AG04449 (cell line): Measurements from ENCODE around the gene BIK.
"Not testable (repeated sequence)": the region's sequence is repeated elsewhere in the genome, so short reads cannot be mapped to it uniquely, and the experiment has no call there.

Experiments used
- CTCF ChIA-PET: fragments of 350-600 bp; formaldehyde crosslinking; extraction: SDS; loops from one replicate; lab custom pipeline; 2021; ENCODE audit warnings: antibody characterized with exemption; lab: Yijun Ruan, JAX
- POLR2A ChIA-PET: fragments of 400-600, 350-600 bp; formaldehyde crosslinking; extraction: SDS; loops from one replicate; lab custom pipeline; 2020; ENCODE audit warnings: antibody characterized with exemption, inconsistent platforms; lab: Yijun Ruan, JAX
- DNase-seq: peaks from one replicate; pipeline ENCODE4 v3.0.0-alpha.2; 2010; ENCODE audit warnings: low read depth, low spot score
- H3K4me3 ChIP-seq: 2 replicates; pipeline ENCODE4 v1.5.1; 2011; ENCODE audit warnings: low read depth, mild to moderate bottlenecking, control low read depth, low read length
- TF ChIP-seq, protein P1 (sequence below): IDR thresholded peaks from one replicate; pipeline ENCODE4 v1.5.1; 2011; ENCODE audit warnings: mild to moderate bottlenecking, moderate library complexity, low read length, control low read depth, inconsistent platforms; ENCODE audit not compliant: insufficient read depth; ENCODE audit errors: missing control alignments

Gene BIK

DNA sequence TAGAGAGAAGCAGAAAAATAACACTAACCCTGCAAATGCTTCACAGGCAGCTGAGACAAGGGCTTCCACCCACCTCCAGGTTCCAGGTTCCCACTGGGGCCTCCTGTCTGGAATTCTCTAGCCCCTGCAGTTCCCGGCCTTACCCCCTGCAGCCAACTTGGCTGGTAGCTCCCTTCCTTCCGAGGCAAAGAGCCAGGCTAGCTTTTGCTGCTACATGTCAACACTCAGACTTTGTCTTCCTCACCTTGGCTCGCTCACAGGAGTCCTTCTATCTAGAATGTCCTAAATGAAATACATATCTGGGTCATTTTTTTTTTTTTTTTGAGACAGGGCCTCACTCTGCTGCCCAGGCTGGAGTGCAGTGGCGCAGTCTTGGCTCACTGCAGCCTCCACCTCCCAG is 11.5 kb upstream of the BIK start:
- ChIA-PET CTCF (interaction anchor here (1.3 kb wide), 1 partner anchor 9 kb away, joined by 8 read pairs; no protein-coding TSS in a partner anchor), POLR2A (no interaction called here)
- TF ChIP-seq, protein P1, sequence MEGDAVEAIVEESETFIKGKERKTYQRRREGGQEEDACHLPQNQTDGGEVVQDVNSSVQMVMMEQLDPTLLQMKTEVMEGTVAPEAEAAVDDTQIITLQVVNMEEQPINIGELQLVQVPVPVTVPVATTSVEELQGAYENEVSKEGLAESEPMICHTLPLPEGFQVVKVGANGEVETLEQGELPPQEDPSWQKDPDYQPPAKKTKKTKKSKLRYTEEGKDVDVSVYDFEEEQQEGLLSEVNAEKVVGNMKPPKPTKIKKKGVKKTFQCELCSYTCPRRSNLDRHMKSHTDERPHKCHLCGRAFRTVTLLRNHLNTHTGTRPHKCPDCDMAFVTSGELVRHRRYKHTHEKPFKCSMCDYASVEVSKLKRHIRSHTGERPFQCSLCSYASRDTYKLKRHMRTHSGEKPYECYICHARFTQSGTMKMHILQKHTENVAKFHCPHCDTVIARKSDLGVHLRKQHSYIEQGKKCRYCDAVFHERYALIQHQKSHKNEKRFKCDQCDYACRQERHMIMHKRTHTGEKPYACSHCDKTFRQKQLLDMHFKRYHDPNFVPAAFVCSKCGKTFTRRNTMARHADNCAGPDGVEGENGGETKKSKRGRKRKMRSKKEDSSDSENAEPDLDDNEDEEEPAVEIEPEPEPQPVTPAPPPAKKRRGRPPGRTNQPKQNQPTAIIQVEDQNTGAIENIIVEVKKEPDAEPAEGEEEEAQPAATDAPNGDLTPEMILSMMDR, result no peak
- H3K4me3 ChIP-seq, result no peak overlapping the region
- DNase-seq, result no peak

DNA sequence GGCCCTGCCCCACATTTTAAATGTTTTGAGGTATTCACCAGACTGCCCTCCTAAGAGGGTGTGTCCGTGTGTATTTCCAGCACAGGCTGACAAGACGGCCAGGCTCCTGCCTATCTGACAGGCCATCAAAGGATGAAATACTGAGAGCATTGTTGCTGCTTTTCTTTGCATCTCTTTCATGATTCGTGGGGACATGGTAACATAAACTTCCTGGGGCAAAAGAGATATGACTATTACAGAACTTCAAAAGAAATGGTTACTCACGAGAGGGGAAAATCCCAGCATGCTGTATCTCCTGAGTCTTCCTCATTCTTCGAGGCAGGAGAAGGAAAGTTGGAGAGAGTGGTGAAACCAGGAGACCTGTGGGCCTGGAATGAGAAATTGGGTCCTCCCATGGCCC is 10.3 kb upstream of the BIK start:
- ChIA-PET CTCF (interaction anchor here (1.5 kb wide), 1 partner anchor 11 kb away, joined by 3 read pairs; no protein-coding TSS in a partner anchor), POLR2A (no interaction called here)
- no peak overlapping the region for H3K4me3 ChIP-seq
- DNase-seq, result no peak
- TF ChIP-seq, protein P1, result no peak

DNA sequence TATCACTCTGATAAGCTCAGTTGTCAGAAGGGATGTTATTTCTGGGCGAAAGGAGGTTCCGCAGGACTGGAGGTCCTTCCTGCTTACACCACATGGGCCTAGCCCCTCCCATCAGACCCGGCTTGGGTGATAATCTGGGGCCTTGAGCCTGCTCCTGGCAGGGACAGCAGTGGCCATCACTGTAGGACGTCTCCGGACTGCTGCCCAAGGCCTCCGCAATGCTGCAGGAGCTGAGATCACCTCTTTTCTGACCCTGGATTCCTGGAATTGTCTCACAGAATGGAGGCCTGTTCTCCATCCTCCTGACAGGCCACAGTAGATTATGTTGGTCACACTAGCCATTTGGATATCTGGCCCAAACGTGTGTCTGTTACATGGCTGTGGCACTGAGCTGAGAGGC is 9.2 kb upstream of the BIK start:
- ChIA-PET CTCF (interaction anchor here (0.9 to 2.3 kb wide), 3 partner anchors 9 to 11 kb away, joined by 3 to 7 read pairs (median 3); no protein-coding TSS in a partner anchor), POLR2A (no interaction called here)
- H3K4me3 ChIP-seq, result no peak overlapping the region
- no peak for DNase-seq
- TF ChIP-seq, protein P1, result no peak

DNA sequence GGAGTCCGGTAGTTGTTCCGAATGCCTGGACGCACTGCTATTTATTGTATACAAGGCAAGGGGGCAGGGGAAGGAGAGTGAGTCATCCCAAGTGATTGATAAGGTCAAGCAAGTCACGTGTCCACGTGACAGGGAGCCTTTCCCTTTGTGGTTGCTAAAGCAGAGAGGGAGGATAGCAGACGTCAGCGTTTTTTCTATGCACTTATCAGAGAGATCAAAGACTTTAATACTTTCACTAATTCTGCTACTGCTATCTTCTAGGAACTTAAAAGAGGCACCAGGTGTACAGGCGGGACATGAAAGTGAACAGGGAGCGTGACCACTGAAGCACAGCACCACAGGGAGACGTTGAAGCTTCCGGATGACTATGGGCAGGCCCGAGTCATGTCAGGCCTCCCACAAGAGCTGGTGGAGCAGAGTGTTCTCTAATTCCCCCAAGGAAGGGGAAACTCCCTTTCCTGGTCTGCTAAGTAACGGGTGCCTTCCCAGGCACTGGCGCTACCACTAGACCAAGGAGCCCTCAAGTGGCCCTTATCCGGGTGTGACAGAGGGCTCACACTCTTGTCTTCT is 6.4 kb upstream of the BIK start:
- DNase-seq, POLR2A ChIA-PET, H3K4me3 ChIP-seq: not testable (repeated sequence)
- CTCF ChIA-PET, result interaction anchor here (1.3 kb wide), 1 partner anchor 12 kb away, joined by 6 read pairs; no protein-coding TSS in a partner anchor

DNA sequence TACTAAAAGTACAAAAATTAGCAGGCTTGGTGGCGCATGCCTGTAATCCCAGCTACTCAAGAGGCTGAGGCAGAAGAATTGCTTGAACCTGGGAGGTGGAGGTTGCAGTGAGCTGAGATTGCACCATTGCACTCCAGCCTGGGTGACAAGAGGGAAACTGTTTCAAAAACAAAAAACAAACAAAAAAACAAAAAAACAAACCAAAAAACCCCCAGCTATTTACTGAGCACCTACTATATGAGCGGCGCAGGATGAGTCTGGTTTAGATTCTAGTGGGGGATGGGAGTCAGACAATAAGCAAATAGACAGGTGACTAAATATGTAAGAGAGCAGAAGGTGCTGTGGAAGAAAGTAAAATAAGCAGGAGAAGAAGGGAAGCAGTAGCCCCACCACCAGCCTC is 5.6 kb upstream of the BIK start:
- H3K4me3 ChIP-seq, POLR2A ChIA-PET, DNase-seq: not testable (repeated sequence)
- CTCF ChIA-PET, result interaction anchor here (1.3 kb wide), 1 partner anchor 13 kb away, joined by 6 read pairs; no protein-coding TSS in a partner anchor

DNA sequence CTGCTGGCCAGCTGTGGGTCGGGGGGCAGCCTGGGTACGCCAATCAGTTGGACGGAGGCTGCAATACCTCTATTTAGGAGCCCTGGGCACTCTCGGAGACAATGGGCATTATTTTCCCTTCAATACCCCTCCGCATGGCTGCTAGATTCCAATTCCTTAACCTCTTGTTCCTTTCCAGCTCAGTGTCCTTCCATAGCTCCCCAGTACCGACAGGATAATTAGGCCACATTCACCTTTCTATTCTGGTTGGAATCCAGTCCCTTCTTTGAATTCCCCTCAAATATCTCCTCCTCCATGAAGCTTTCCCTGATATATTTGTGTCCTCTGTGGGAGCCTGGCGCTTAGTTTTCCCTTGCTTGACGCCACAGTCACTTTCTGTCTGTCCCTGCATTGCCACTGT is 4.2 kb upstream of the BIK start:
- TF ChIP-seq, protein P1, result no peak
- DNase-seq, result no peak
- ChIA-PET CTCF (interaction anchor here (0.6 to 1.5 kb wide), 2 partner anchors 16 to 280 kb away, joined by 3 to 4 read pairs; no protein-coding TSS in a partner anchor), POLR2A (no interaction called here)
- no peak overlapping the region for H3K4me3 ChIP-seq

DNA sequence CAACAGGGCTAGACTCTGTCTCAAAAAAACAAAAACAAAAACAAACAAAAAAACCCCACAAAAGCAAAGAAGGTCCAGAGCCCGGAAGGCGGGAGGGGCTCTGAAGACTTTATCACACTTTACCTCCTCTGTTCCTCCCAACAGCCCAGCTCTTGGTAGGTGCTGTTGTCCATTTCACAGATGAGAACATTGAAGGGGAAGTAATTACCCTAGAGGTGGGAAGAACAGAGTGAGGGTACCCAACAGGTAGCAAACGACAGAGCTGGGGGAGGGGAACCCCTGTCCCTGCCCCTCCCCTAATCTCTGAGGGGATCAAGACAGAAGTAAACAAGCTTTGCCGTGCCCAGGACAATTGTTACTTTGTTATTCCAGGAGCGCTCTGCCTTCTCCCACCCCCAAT is 1.0 kb upstream of the BIK start:
- TF ChIP-seq, protein P1, result no peak
- POLR2A ChIA-PET, result no interaction called here
- CTCF ChIA-PET, result interaction anchor here (1.1 to 1.2 kb wide), 2 partner anchors 19 to 289 kb away, joined by 3 to 5 read pairs; no protein-coding TSS in a partner anchor
- no peak for DNase-seq
- H3K4me3 ChIP-seq, result no peak overlapping the region
